IMR-90 (cell line): Measurements from ENCODE around the gene RPH3AL. TPM values are rescaled to one million over a fixed set of nuclear protein-coding genes. Genes with fewer than 3 reads are reported as not detected.

ENCODE experiments used
- ATAC-seq: fragments of 200-7000 bp; cut with Tn5 transposase; 2 replicates; pipeline ENCODE4 v1.9.1; 2020; ENCODE audit warnings: low read depth, mild to moderate bottlenecking, moderate library complexity
- BruUV-seq: library from RNA; stranded (reverse); fragments of 400-500 nt; replicated peaks from 2 replicates; lab custom pipeline; 2021; lab: Mats Ljungman, UMichigan
- CTCF ChIA-PET: fragments of 300-600 bp; formaldehyde crosslinking; extraction: SDS; loops from one replicate; lab custom pipeline; 2021; ENCODE audit warnings: antibody characterized with exemption; lab: Yijun Ruan, JAX
- POLR2A ChIA-PET: fragments of 300-600 bp; sonication (Branson Sonifier 250); formaldehyde crosslinking; loops from one replicate; lab custom pipeline; 2022; ENCODE audit warnings: antibody characterized with exemption; ENCODE audit not compliant: unreplicated experiment; lab: Charles Lee
- DNase-seq: peaks from one replicate; pipeline ENCODE4 v3.0.0; 2013
- H2AFZ ChIP-seq: replicated peaks from 2 replicates; pipeline ENCODE3; 2013; ENCODE audit warnings: low read length, mild to moderate bottlenecking; ENCODE audit not compliant: poor library complexity
- H2AK5ac ChIP-seq: 2 replicates; pipeline ENCODE4 v1.6.1; 2013; ENCODE audit warnings: low read depth, low read length, inconsistent platforms
- H2AK9ac ChIP-seq: replicated peaks from 2 replicates; pipeline ENCODE3; 2013; ENCODE audit warnings: mild to moderate bottlenecking, low read depth, low read length, moderate library complexity; ENCODE audit not compliant: poor library complexity
- H2BK120ac ChIP-seq: 2 replicates; pipeline ENCODE4 v1.6.1; 2013; ENCODE audit warnings: low read depth, low read length, inconsistent platforms
- H2BK15ac ChIP-seq: 3 replicates; pipeline ENCODE4 v1.6.1; 2013; ENCODE audit warnings: low read depth, low read length, inconsistent platforms
- H2BK20ac ChIP-seq: 2 replicates; pipeline ENCODE4 v1.6.1; 2013; ENCODE audit warnings: low read depth, mild to moderate bottlenecking, inconsistent platforms, low read length, moderate library complexity
- H2BK5ac ChIP-seq: 2 replicates; pipeline ENCODE4 v1.6.1; 2013; ENCODE audit warnings: mild to moderate bottlenecking, low read depth, low read length, inconsistent platforms; ENCODE audit not compliant: poor library complexity, severe bottlenecking
- H3K14ac ChIP-seq: replicated peaks from 2 replicates; pipeline ENCODE4 v1.6.1; 2013; ENCODE audit warnings: low read depth, low read length, inconsistent platforms
- H3K18ac ChIP-seq: 2 replicates; pipeline ENCODE4 v1.6.1; 2013; ENCODE audit warnings: low read depth, low read length, control low read depth
- H3K23ac ChIP-seq: 2 replicates; pipeline ENCODE4 v1.6.1; 2013; ENCODE audit warnings: low read depth, low read length, inconsistent platforms
- H3K27ac ChIP-seq: 2 replicates; pipeline ENCODE4 v1.5.1; 2013; ENCODE audit warnings: mild to moderate bottlenecking, control low read depth, low read length; ENCODE audit not compliant: insufficient read depth
- H3K27me3 ChIP-seq: 2 replicates; pipeline ENCODE4 v1.6.1; 2013; ENCODE audit warnings: low read length; ENCODE audit not compliant: control insufficient read depth, insufficient read depth
- H3K36me3 ChIP-seq: 2 replicates; pipeline ENCODE4 v1.6.1; 2013; ENCODE audit warnings: low read length, mixed read lengths; ENCODE audit not compliant: control insufficient read depth, insufficient read depth
- H3K4ac ChIP-seq: 2 replicates; pipeline ENCODE4 v1.6.1; 2013; ENCODE audit warnings: low read depth, low read length, inconsistent platforms
- H3K4me1 ChIP-seq: 2 replicates; pipeline ENCODE4 v1.6.1; 2013; ENCODE audit warnings: low read length, mixed read lengths; ENCODE audit not compliant: control insufficient read depth, insufficient read depth
- H3K4me2 ChIP-seq: 2 replicates; pipeline ENCODE4 v1.6.1; 2013; ENCODE audit warnings: low read depth, mild to moderate bottlenecking, control low read depth, low read length, moderate library complexity
- H3K4me3 ChIP-seq: 2 replicates; pipeline ENCODE4 v1.5.1; 2013; ENCODE audit warnings: low read depth, mild to moderate bottlenecking, control low read depth, low read length, moderate library complexity; ENCODE audit not compliant: insufficient read depth
- H3K56ac ChIP-seq: 2 replicates; pipeline ENCODE4 v1.6.1; 2013; ENCODE audit warnings: low read length, inconsistent platforms; ENCODE audit not compliant: insufficient read depth; ENCODE audit errors: extremely low read depth
- H3K79me1 ChIP-seq, 2 experiments: 2 replicates each; pipeline ENCODE4 v1.6.1; 2013; ENCODE audit warnings: low read length in 2 of 2, inconsistent platforms in 1 of 2, low read depth in 1 of 2
- H3K9ac ChIP-seq: 2 replicates; pipeline ENCODE4 v1.6.1; 2013; ENCODE audit warnings: low read depth, low read length, control low read depth
- H3K9me1 ChIP-seq: 2 replicates; pipeline ENCODE4 v1.6.1; 2013; ENCODE audit warnings: low read length, inconsistent platforms; ENCODE audit not compliant: insufficient read depth
- H3K9me3 ChIP-seq: 2 replicates; pipeline ENCODE4 v1.6.1; 2013; ENCODE audit warnings: low read length; ENCODE audit not compliant: control insufficient read depth, insufficient read depth
- H4K20me1 ChIP-seq: 2 replicates; pipeline ENCODE4 v1.6.1; 2013; ENCODE audit warnings: low read length, inconsistent platforms; ENCODE audit not compliant: insufficient read depth
- H4K5ac ChIP-seq: 2 replicates; pipeline ENCODE4 v1.6.1; 2013; ENCODE audit warnings: mild to moderate bottlenecking, low read depth, low read length, control low read depth
- H4K8ac ChIP-seq, 2 experiments: 2 replicates each; pipeline ENCODE4 v1.6.1; 2013; ENCODE audit warnings: low read depth in 2 of 2, low read length in 2 of 2, control low read depth in 1 of 2, inconsistent platforms in 1 of 2
- H4K91ac ChIP-seq: 2 replicates; pipeline ENCODE4 v1.6.1; 2013; ENCODE audit warnings: low read depth, low read length, inconsistent platforms; ENCODE audit not compliant: insufficient read depth
- CEBPB ChIP-seq: IDR thresholded peaks from 2 replicates; pipeline ENCODE4 v1.6.1; 2012; ENCODE audit warnings: low read depth, low read length, improper control_type of control experiment
- SMC3 ChIP-seq: fragments of 150-350 bp; IDR thresholded peaks from 2 replicates; pipeline ENCODE4 v1.6.1; 2016; ENCODE audit warnings: low read depth, mild to moderate bottlenecking, antibody characterized with exemption, low read length, moderate library complexity
- USF2 ChIP-seq: fragments of 150-350 bp; IDR thresholded peaks from 2 replicates; pipeline ENCODE4 v1.6.1; 2017; ENCODE audit warnings: mild to moderate bottlenecking, antibody characterized with exemption, low read length, low read depth
- WGBS, 2 experiments: methylation state at CpG; one replicate each; pipeline versions ENCODE4 v1.1.5 to v1.1.7; 2013; ENCODE audit warnings: missing lambda C conversion rate in 2 of 2; ENCODE audit not compliant: insufficient read length in 1 of 2; ENCODE audit errors: extremely low coverage in 2 of 2; 5-methylcytosine and 5-hydroxymethylcytosine counted together
- dilution Hi-C: fragments of 300-500 bp; cut with HindIII; formaldehyde crosslinking; loops from one replicate; pipeline ENCODE4 v1.14.3; 2018; ENCODE audit warnings: low sequenced_read_pairs; ENCODE audit not compliant: unreplicated experiment
- in situ Hi-C: fragments of 300-500 bp; cut with MboI; formaldehyde crosslinking; loops from 3 replicates; pipeline ENCODE4 v1.14.3; 2019; ENCODE audit warnings: low sequenced_read_pairs, inconsistent platforms, mixed read lengths
- intact Hi-C: fragments of 100-400 bp; cut with micrococcal nuclease; formaldehyde crosslinking; loops from 2 replicates; pipeline ENCODE4 v1.10.0; 2022
- polyA plus RNA-seq, 3 experiments: library from polyadenylated mRNA; depleted of rRNA; stranded (reverse); fragments of >200 nt; gene quantifications; 2 replicates each; pipeline ENCODE4 v1.2.3, GENCODE V29; 2012; ENCODE audit warnings: low replicate concordance in 1 of 3
- total RNA-seq: library from RNA; depleted of rRNA; stranded (reverse); fragments of >200 nt; gene quantifications from 2 replicates; pipeline ENCODE4 v1.2.3, GENCODE V29; 2012

The RPH3AL gene
- total and polyA plus RNA-seq, 2 of the 4 experiments (the other 2 are of a cell fraction), result 1.8 to 2.5 TPM

GRCh38 chr17:245611-246010, 107.0 kb downstream of the RPH3AL start:
- ChIA-PET POLR2A (no interaction called here), CTCF (no interaction called here)
- H3K4me1 ChIP-seq, result no peaks in the 10 kb centered on the region
- H3K79me1 ChIP-seq, result no peaks in the 10 kb centered on the region
- H3K36me3 ChIP-seq, result no peaks in the 10 kb centered on the region
- H4K8ac ChIP-seq, result no peak overlapping the region
- 90% methylated on average over 2 of the region's 13 CpGs; no CpG with 5 or more reads in 1 of the 2 experiments for WGBS, 2 experiments
- no peak overlapping the region for H4K5ac ChIP-seq
- H3K27me3 ChIP-seq, result no peaks in the 10 kb centered on the region; the same call in 1 of the 2 replicates
- ATAC-seq, result no peak
- H2BK15ac ChIP-seq, result no peak overlapping the region
- dilution Hi-C loops, result no loop called here
- H2BK20ac ChIP-seq, result no peak overlapping the region
- H4K20me1 ChIP-seq, result no peaks in the 10 kb centered on the region
- intact Hi-C loops, result no loop called here
- H3K9me1 ChIP-seq, result 0 out of 2 replicates have a peak, but pooled peaks cover 6% of the 10 kb centered on the region
- no peak overlapping the region for H2AK9ac ChIP-seq
- H3K18ac ChIP-seq, result no peak overlapping the region
- DNase-seq, result no peak
- H3K9ac ChIP-seq, result no peak overlapping the region
- in situ Hi-C loops, result no loop called here
- no peak overlapping the region for H4K91ac ChIP-seq
- H2BK120ac ChIP-seq, result no peak overlapping the region
- H2AFZ ChIP-seq, result no peak overlapping the region
- H3K4ac ChIP-seq, result no peak overlapping the region
- H2BK5ac ChIP-seq, result no peak overlapping the region
- H3K56ac ChIP-seq, result no peak overlapping the region
- H3K4me3 ChIP-seq, result no peak overlapping the region
- no peaks in the 10 kb centered on the region for H3K9me3 ChIP-seq
- no peak overlapping the region for H3K23ac ChIP-seq
- H2AK5ac ChIP-seq, result no peak overlapping the region
- no TSS peak for BruUV-seq
- TF ChIP-seq USF2, result no peak
- no peak for TF ChIP-seq CEBPB
- no peak for TF ChIP-seq SMC3
- H3K27ac ChIP-seq, result no peak overlapping the region
- no peak overlapping the region for H3K14ac ChIP-seq
- H3K4me2 ChIP-seq, result no peak overlapping the region
